GM12878 (cell line): ENCODE measurements around the gene SHC1. TPM values are rescaled to one million over a fixed set of nuclear protein-coding genes. Genes with fewer than 3 reads are reported as not detected.

Experiments
- ATAC-seq: fragments of 200-7000 bp; cut with Tn5 transposase; 3 replicates; pipeline ENCODE4 v1.9.1; 2020; ENCODE audit warnings: mild to moderate bottlenecking, moderate library complexity
- BruUV-seq: library from RNA; stranded (reverse); fragments of 400-500 nt; replicated peaks from 2 replicates; lab custom pipeline; 2021; lab: Mats Ljungman, UMichigan
- CTCF ChIA-PET: fragments of 300-600 bp; sonication (Branson Sonifier 250); formaldehyde crosslinking; extraction: SDS; loops from one replicate; lab custom pipeline; 2021; ENCODE audit warnings: inconsistent platforms; lab: Yijun Ruan, JAX
- POLR2A ChIA-PET: fragments of 350-600 bp; formaldehyde crosslinking; extraction: SDS; loops from one replicate; lab custom pipeline; 2021; ENCODE audit warnings: inconsistent platforms; lab: Charles Lee
- RAD21 ChIA-PET: fragments of 300-600 bp; sonication (Branson Sonifier 250); formaldehyde crosslinking; loops from one replicate; lab custom pipeline; 2023; ENCODE audit warnings: antibody characterized with exemption; ENCODE audit not compliant: unreplicated experiment; lab: Charles Lee
- SMC1A ChIA-PET: fragments of 300-600 bp; sonication (Branson Sonifier 250); formaldehyde crosslinking; loops from one replicate; lab custom pipeline; 2023; ENCODE audit not compliant: unreplicated experiment, uncharacterized antibody; lab: Charles Lee
- DNase-seq: peaks from one replicate; pipeline ENCODE4 v3.0.0-alpha.2; 2011; ENCODE audit warnings: low read depth, low spot score
- FAIRE-seq: peaks from 3 replicates; lab custom pipeline; 2011; peaks lifted over from hg19 to GRCh38; lab: Jason Lieb, UNC
- H2AFZ ChIP-seq: 2 replicates; pipeline ENCODE4 v1.6.0; 2011; ENCODE audit warnings: low read depth, low read length, control low read depth; ENCODE audit not compliant: control insufficient read depth
- H3K27ac ChIP-seq: 2 replicates; pipeline ENCODE4 v1.5.1; 2011; ENCODE audit warnings: control low read depth; ENCODE audit not compliant: control insufficient read depth, insufficient read depth
- H3K27me3 ChIP-seq, 2 experiments: replicated peaks in 1 of 2; 2 replicates each; pipeline versions ENCODE4 v1.6.0 to v1.6.1; 2011; ENCODE audit warnings: low read length in 1 of 2; ENCODE audit not compliant: control insufficient read depth in 2 of 2, insufficient read depth in 2 of 2
- H3K36me3 ChIP-seq, 2 experiments: 2 replicates each; pipeline ENCODE4 v1.5.1; 2011; ENCODE audit warnings: low read length in 1 of 2; ENCODE audit not compliant: control insufficient read depth in 2 of 2, insufficient read depth in 2 of 2
- H3K4me1 ChIP-seq: 2 replicates; pipeline ENCODE4 v1.6.1; 2011; ENCODE audit warnings: mild to moderate bottlenecking, low read length, moderate library complexity, mixed read lengths; ENCODE audit not compliant: control insufficient read depth, insufficient read depth
- H3K4me2 ChIP-seq: 2 replicates; pipeline ENCODE4 v1.6.0; 2011; ENCODE audit warnings: control low read depth; ENCODE audit not compliant: control insufficient read depth, insufficient read depth
- H3K4me3 ChIP-seq: fragments of 200-600 bp; sonication (generic); 2 replicates; pipeline ENCODE4 v1.5.1; 2016
- H3K79me2 ChIP-seq: 2 replicates; pipeline ENCODE4 v1.6.0; 2011; ENCODE audit warnings: low read length; ENCODE audit not compliant: control insufficient read depth, insufficient read depth
- H3K9ac ChIP-seq: 2 replicates; pipeline ENCODE4 v1.8.0; 2011; ENCODE audit warnings: low read length, control low read depth, mixed read lengths; ENCODE audit not compliant: control insufficient read depth, insufficient read depth
- H3K9me3 ChIP-seq: replicated peaks from 3 replicates; pipeline ENCODE4 v1.5.1; 2011; ENCODE audit warnings: mild to moderate bottlenecking, low read length; ENCODE audit not compliant: control insufficient read depth, insufficient read depth
- H4K20me1 ChIP-seq: 2 replicates; pipeline ENCODE4 v1.6.0; 2011; ENCODE audit not compliant: control insufficient read depth, insufficient read depth
- BACH1 ChIP-seq: fragments of 450-650 bp; IDR thresholded peaks from 2 replicates; pipeline ENCODE4 v1.6.1; 2017; ENCODE audit warnings: mild to moderate bottlenecking, borderline replicate concordance
- DPF2 ChIP-seq: fragments of 450-650 bp; IDR thresholded peaks from 2 replicates; pipeline ENCODE4 v1.6.1; 2017; ENCODE audit warnings: mild to moderate bottlenecking
- EED ChIP-seq: sonication (generic); IDR thresholded peaks from 2 replicates; pipeline ENCODE4 v1.6.1; 2016; ENCODE audit warnings: antibody characterized with exemption, low read depth
- NBN ChIP-seq: fragments of 450-650 bp; IDR thresholded peaks from 2 replicates; pipeline ENCODE4 v1.6.1; 2016
- POLR2AphosphoS2 ChIP-seq: IDR thresholded peaks from 2 replicates; pipeline ENCODE4 v1.6.1; 2011; ENCODE audit warnings: low read depth, mild to moderate bottlenecking, low read length, improper control_type of control experiment, moderate library complexity
- TCF7 ChIP-seq: IDR thresholded peaks from 2 replicates; pipeline ENCODE4 v1.6.1; 2014; ENCODE audit warnings: antibody characterized with exemption, borderline replicate concordance
- WGBS: methylation state at CpG from one replicate; pipeline ENCODE4 v1.1.6; 2016; ENCODE audit warnings: low lambda C conversion rate; ENCODE audit not compliant: insufficient replicate concordance, insufficient coverage; ENCODE audit errors: missing lambda C conversion rate; 5-methylcytosine and 5-hydroxymethylcytosine counted together
- in situ Hi-C: fragments of 300-500 bp; cut with MboI; formaldehyde crosslinking; loops from 9 replicates; pipeline ENCODE4 v1.14.3; 2018; ENCODE audit warnings: mixed read lengths
- intact Hi-C: fragments of 100-400 bp; cut with micrococcal nuclease; formaldehyde crosslinking; loops from one replicate; pipeline ENCODE4 v1.14.2; 2022; ENCODE audit not compliant: unreplicated experiment
- polyA plus RNA-seq, 11 experiments: library from polyadenylated mRNA; depleted of rRNA in 4 of 11; unstranded in 6 of 11; stranded (reverse) in 5 of 11; fragments of >200 nt; fragmentation: Nextera tagmentation in 4 of 11; fragmentation: Illumina TruSeq in 1 of 11; extraction: Ambion mirVana in 4 of 11; extraction: Trizol in 1 of 11; gene quantifications; 1 replicate in 1 of 11; 2 replicates in 10 of 11; pipeline versions ENCODE4 v1.2.1 to v1.2.3, GENCODE V29; 2011 to 2016; ENCODE audit warnings: inconsistent platforms in 2 of 11, missing spikeins in 2 of 11, low read depth in 1 of 11
- total RNA-seq, 4 experiments: library from RNA; depleted of rRNA in 3 of 4; stranded (reverse); fragments of >200 nt in 3 of 4; fragmentation: Illumina TruSeq in 1 of 4; extraction: Trizol in 1 of 4; gene quantifications; 2 replicates each; pipeline versions ENCODE4 v1.2.1 to v1.2.3, GENCODE V29; 2013 to 2021
- TF ChIP-seq, protein P1 (sequence below): fragments of 450-650 bp; IDR thresholded peaks from 2 replicates; pipeline ENCODE4 v1.6.1; 2017; ENCODE audit warnings: antibody characterized with exemption, mild to moderate bottlenecking, moderate library complexity
- TF ChIP-seq, protein P2 (sequence below): fragments of 450-650 bp; IDR thresholded peaks from 2 replicates; pipeline ENCODE4 v1.6.1; 2017; ENCODE audit warnings: mild to moderate bottlenecking, moderate library complexity
- TF ChIP-seq, protein P3 (sequence below): fragments of 450-650 bp; formaldehyde crosslinking; IDR thresholded peaks from 2 replicates; pipeline ENCODE4 v1.4.0; 2020; ENCODE audit warnings: mild to moderate bottlenecking, moderate library complexity
- TF ChIP-seq, protein P4 (sequence below): fragments of 150-350 bp; IDR thresholded peaks from 2 replicates; pipeline ENCODE4 v1.6.1; 2014; ENCODE audit warnings: mild to moderate bottlenecking, low read depth, low read length

SHC1 gene
- total and polyA plus RNA-seq, 10 of the 15 experiments (the other 5 are each of a cell fraction or from before 2014, with no cell fraction given), result 2.6 to 49.3 (median 25.2) TPM

DNA sequence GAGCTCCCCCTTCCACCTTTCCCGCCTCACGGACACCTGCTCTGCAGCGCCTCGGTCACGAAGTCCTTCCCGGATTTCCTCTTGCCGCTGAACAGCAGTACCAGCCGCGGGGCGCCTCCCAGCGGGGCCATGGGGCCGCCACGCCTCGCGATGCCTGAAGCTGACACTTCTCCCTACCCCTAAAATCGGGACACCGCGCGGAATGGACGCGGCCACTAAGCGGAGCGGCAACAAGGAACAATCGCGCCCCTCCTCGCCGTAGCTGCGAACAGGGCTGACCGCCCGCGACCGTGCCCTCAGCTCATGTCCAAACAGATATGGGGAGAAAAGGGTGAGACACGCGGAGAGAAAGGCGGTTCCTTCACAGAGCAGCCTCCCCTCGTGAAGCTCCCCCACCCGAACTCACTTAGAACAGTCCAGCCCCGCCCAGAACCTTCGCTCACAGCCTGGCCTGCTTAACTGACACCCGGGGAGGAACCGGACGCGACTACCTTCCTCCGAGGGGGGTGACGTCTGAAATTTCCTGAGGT is 33.9 kb downstream of the SHC1 start, which contains the start of gene PMVK:
PMVK (minus strand) TSS at position 165 of the 530 bp plus-strand sequence; CDS start at position 131, 34 bp downstream.
- peak within 1 kb of the TSS; percentile 97 for H3K4me2 ChIP-seq
- H3K4me1 ChIP-seq, result peaks cover 38% of the 10 kb centered on the region
- DNase-seq (peak; percentile 84), FAIRE-seq (no peak), ATAC-seq (peak; percentile 79)
- peak within 1 kb of the TSS; percentile 87 for H3K4me3 ChIP-seq
- H3K27ac ChIP-seq, result peak within 1 kb of the TSS; percentile 100
- POLR2A ChIA-PET, result interaction anchor here (0.6 to 2.9 kb wide), 26 partner anchors 8 to 331 kb away, joined by 3 to 19 read pairs (median 4); partner anchors contain the start of genes ADAR, CKS1B, FLAD1 and KCNN3
- under 1% methylated on average over 39 of the region's 45 CpGs for WGBS
- no peaks in the 10 kb centered on the region for H4K20me1 ChIP-seq
- H3K27me3 ChIP-seq, result no peaks in the 10 kb centered on the region
- CTCF ChIA-PET, result interaction anchor here (0.6 to 3.5 kb wide), 25 partner anchors 16 to 602 kb away, joined by 3 to 20 read pairs (median 5); partner anchors contain the start of genes ADAM15, FLAD1, KRTCAP2 and PBXIP1
- H3K36me3 ChIP-seq, result no peaks in the 10 kb centered on the region; a peak in 1 of 4 replicates
- peak within 1 kb of the TSS; percentile 97 for H3K9ac ChIP-seq
- peaks cover 62% of the 10 kb centered on the region for H3K79me2 ChIP-seq
- H2AFZ ChIP-seq, result peak within 1 kb of the TSS; percentile 100
- RAD21 ChIA-PET, result interaction anchor here (0.6 to 2.6 kb wide), 19 partner anchors 9 to 377 kb away, joined by 3 to 12 read pairs (median 4); partner anchors contain the start of genes CKS1B, PBXIP1, PYGO2 and SHC1
- SMC1A ChIA-PET, result interaction anchor here (0.9 to 3.2 kb wide), 12 partner anchors 9 to 265 kb away, joined by 3 to 14 read pairs (median 4); partner anchors contain the start of genes KCNN3 and PBXIP1
- intact Hi-C loops (loop anchor here (2.0 kb wide), 2 partner anchors 24 to 64 kb away; partner anchors contain the start of gene PYGO2), in situ Hi-C loops (no loop called here)
- BruUV-seq, result no TSS peak
- H3K9me3 ChIP-seq, result no peaks in the 10 kb centered on the region
- 0 out of 2 replicates have a peak, but pooled peaks have one; percentile 72 for TF ChIP-seq DPF2
- TF ChIP-seq, protein P1, sequence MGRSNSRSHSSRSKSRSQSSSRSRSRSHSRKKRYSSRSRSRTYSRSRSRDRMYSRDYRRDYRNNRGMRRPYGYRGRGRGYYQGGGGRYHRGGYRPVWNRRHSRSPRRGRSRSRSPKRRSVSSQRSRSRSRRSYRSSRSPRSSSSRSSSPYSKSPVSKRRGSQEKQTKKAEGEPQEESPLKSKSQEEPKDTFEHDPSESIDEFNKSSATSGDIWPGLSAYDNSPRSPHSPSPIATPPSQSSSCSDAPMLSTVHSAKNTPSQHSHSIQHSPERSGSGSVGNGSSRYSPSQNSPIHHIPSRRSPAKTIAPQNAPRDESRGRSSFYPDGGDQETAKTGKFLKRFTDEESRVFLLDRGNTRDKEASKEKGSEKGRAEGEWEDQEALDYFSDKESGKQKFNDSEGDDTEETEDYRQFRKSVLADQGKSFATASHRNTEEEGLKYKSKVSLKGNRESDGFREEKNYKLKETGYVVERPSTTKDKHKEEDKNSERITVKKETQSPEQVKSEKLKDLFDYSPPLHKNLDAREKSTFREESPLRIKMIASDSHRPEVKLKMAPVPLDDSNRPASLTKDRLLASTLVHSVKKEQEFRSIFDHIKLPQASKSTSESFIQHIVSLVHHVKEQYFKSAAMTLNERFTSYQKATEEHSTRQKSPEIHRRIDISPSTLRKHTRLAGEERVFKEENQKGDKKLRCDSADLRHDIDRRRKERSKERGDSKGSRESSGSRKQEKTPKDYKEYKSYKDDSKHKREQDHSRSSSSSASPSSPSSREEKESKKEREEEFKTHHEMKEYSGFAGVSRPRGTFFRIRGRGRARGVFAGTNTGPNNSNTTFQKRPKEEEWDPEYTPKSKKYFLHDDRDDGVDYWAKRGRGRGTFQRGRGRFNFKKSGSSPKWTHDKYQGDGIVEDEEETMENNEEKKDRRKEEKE, result no peak
- TF ChIP-seq, protein P2, sequence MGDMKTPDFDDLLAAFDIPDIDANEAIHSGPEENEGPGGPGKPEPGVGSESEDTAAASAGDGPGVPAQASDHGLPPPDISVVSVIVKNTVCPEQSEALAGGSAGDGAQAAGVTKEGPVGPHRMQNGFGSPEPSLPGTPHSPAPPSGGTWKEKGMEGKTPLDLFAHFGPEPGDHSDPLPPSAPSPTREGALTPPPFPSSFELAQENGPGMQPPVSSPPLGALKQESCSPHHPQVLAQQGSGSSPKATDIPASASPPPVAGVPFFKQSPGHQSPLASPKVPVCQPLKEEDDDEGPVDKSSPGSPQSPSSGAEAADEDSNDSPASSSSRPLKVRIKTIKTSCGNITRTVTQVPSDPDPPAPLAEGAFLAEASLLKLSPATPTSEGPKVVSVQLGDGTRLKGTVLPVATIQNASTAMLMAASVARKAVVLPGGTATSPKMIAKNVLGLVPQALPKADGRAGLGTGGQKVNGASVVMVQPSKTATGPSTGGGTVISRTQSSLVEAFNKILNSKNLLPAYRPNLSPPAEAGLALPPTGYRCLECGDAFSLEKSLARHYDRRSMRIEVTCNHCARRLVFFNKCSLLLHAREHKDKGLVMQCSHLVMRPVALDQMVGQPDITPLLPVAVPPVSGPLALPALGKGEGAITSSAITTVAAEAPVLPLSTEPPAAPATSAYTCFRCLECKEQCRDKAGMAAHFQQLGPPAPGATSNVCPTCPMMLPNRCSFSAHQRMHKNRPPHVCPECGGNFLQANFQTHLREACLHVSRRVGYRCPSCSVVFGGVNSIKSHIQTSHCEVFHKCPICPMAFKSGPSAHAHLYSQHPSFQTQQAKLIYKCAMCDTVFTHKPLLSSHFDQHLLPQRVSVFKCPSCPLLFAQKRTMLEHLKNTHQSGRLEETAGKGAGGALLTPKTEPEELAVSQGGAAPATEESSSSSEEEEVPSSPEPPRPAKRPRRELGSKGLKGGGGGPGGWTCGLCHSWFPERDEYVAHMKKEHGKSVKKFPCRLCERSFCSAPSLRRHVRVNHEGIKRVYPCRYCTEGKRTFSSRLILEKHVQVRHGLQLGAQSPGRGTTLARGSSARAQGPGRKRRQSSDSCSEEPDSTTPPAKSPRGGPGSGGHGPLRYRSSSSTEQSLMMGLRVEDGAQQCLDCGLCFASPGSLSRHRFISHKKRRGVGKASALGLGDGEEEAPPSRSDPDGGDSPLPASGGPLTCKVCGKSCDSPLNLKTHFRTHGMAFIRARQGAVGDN, result peak; percentile 95
- TF ChIP-seq NBN, result no peak; the same call in 1 of the 2 replicates
- TF ChIP-seq BACH1, result peak; percentile 96
- TF ChIP-seq, protein P3, sequence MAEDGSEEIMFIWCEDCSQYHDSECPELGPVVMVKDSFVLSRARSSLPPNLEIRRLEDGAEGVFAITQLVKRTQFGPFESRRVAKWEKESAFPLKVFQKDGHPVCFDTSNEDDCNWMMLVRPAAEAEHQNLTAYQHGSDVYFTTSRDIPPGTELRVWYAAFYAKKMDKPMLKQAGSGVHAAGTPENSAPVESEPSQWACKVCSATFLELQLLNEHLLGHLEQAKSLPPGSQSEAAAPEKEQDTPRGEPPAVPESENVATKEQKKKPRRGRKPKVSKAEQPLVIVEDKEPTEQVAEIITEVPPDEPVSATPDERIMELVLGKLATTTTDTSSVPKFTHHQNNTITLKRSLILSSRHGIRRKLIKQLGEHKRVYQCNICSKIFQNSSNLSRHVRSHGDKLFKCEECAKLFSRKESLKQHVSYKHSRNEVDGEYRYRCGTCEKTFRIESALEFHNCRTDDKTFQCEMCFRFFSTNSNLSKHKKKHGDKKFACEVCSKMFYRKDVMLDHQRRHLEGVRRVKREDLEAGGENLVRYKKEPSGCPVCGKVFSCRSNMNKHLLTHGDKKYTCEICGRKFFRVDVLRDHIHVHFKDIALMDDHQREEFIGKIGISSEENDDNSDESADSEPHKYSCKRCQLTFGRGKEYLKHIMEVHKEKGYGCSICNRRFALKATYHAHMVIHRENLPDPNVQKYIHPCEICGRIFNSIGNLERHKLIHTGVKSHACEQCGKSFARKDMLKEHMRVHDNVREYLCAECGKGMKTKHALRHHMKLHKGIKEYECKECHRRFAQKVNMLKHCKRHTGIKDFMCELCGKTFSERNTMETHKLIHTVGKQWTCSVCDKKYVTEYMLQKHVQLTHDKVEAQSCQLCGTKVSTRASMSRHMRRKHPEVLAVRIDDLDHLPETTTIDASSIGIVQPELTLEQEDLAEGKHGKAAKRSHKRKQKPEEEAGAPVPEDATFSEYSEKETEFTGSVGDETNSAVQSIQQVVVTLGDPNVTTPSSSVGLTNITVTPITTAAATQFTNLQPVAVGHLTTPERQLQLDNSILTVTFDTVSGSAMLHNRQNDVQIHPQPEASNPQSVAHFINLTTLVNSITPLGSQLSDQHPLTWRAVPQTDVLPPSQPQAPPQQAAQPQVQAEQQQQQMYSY, result no peak
- peak; percentile 81 for TF ChIP-seq EED
- TF ChIP-seq, protein P4, sequence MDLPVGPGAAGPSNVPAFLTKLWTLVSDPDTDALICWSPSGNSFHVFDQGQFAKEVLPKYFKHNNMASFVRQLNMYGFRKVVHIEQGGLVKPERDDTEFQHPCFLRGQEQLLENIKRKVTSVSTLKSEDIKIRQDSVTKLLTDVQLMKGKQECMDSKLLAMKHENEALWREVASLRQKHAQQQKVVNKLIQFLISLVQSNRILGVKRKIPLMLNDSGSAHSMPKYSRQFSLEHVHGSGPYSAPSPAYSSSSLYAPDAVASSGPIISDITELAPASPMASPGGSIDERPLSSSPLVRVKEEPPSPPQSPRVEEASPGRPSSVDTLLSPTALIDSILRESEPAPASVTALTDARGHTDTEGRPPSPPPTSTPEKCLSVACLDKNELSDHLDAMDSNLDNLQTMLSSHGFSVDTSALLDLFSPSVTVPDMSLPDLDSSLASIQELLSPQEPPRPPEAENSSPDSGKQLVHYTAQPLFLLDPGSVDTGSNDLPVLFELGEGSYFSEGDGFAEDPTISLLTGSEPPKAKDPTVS, result peak; percentile 92
- TF ChIP-seq TCF7, result no peak
- peak; percentile 52; the same call in 1 of the 2 replicates for TF ChIP-seq POLR2AphosphoS2
